DOHH2 (cell line): Measurements from ENCODE around the gene CSNK2A1.

Experiments
- CTCF ChIP-seq: fragments of 200-600 bp; sonication (generic); IDR thresholded peaks from one replicate; pipeline ENCODE4 v1.5.1; 2014; ENCODE audit warnings: antibody characterized with exemption, mild to moderate bottlenecking, low read depth, low read length; ENCODE audit not compliant: poor library complexity, severe bottlenecking
- EZH2phosphoT487 ChIP-seq: fragments of 200-600 bp; sonication (generic); IDR thresholded peaks from 2 replicates; pipeline ENCODE4 v1.6.1; 2017; ENCODE audit warnings: borderline replicate concordance, mild to moderate bottlenecking, antibody characterized with exemption, low read length, moderate library complexity, mixed read lengths

DNA sequence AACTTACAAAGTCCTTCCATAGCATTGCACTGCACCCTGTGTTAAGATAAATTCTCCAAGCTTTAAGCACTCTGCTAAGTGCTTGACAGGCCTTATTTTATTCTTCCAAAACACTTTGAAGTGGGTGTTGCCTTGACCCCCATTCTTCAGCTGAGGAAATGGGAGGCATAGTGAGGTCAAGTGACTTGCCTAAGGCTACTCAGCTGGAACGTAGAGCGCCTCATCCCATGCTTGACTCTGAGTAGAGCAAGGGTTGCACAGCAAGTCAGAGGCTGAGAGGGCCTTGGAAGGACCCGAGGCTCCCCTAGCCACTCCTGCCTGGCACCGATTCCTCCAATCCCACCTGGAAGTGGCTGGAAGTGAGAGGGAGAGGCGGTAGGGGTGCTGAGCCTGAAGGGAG lies 19.6 kb upstream of the CSNK2A1 start:
- TF ChIP-seq CTCF (no peak), EZH2phosphoT487 (no peak)
